B cell (primary cell): Measurements from ENCODE around the gene NKD2. TPM values are rescaled to one million over a fixed set of nuclear protein-coding genes. Genes with fewer than 3 reads are reported as not detected.

ENCODE experiments used
- ATAC-seq: fragments of 200-7000 bp; cut with Tn5 transposase; one replicate; pipeline ENCODE4 v1.10.0; 2021; ENCODE audit warnings: low read depth, mild to moderate bottlenecking, moderate number of reproducible peaks, moderate library complexity
- CTCF ChIA-PET: fragments of 350-600 bp; sonication (Branson Sonifier 250); formaldehyde crosslinking; loops from one replicate; lab custom pipeline; 2021; ENCODE audit warnings: antibody characterized with exemption, inconsistent platforms; lab: Charles Lee
- POLR2A ChIA-PET: fragments of 350-600 bp; sonication (Branson Sonifier 250); formaldehyde crosslinking; loops from one replicate; lab custom pipeline; 2021; ENCODE audit warnings: antibody characterized with exemption; lab: Charles Lee
- DNase-seq: peaks from one replicate; pipeline ENCODE4 v3.0.0; 2013
- H2AFZ ChIP-seq: 2 replicates; pipeline ENCODE4 v1.6.1; 2012; ENCODE audit warnings: mild to moderate bottlenecking, low read depth, low read length; ENCODE audit not compliant: insufficient read depth, poor library complexity, severe bottlenecking
- H3K27ac ChIP-seq, 2 donors: 1 replicate in 1 of 2; 2 replicates in 1 of 2; pipeline ENCODE4 v1.5.1; 2012 to 2013; ENCODE audit warnings: low read length in 2 of 2, mild to moderate bottlenecking in 2 of 2, moderate library complexity in 1 of 2
- H3K27me3 ChIP-seq, 4 experiments: fragments of 200-600 bp in 1 of 4; sonication (generic) in 1 of 4; replicated peaks in 1 of 4; 1 replicate in 2 of 4; 2 replicates in 2 of 4; pipeline versions ENCODE4 v1.6.1 to v1.7.0; 2013 to 2016; ENCODE audit warnings: low read length in 3 of 4, mild to moderate bottlenecking in 2 of 4, mixed read lengths in 1 of 4, moderate library complexity in 1 of 4; ENCODE audit not compliant: insufficient read depth in 4 of 4, control insufficient read depth in 3 of 4; ENCODE audit errors: control extremely low read depth in 1 of 4
- H3K36me3 ChIP-seq, 2 experiments: replicated peaks in 1 of 2; 1 replicate in 1 of 2; 2 replicates in 1 of 2; pipeline versions ENCODE4 v1.6.1 to v1.7.1; 2013; ENCODE audit warnings: low read length in 1 of 2; ENCODE audit not compliant: insufficient read depth in 2 of 2, control insufficient read depth in 1 of 2; ENCODE audit errors: control extremely low read depth in 1 of 2, extremely low read depth in 1 of 2
- H3K4me1 ChIP-seq, 2 donors: fragments of 200-600 bp in 1 of 2; sonication (generic) in 1 of 2; 1 replicate in 1 of 2; 2 replicates in 1 of 2; pipeline versions ENCODE4 v1.5.1 to v1.6.1; 2013 to 2017; ENCODE audit warnings: low read length in 2 of 2; ENCODE audit not compliant: control insufficient read depth in 2 of 2, insufficient read depth in 2 of 2
- H3K4me2 ChIP-seq: replicated peaks from 2 replicates; pipeline ENCODE3; 2012; ENCODE audit warnings: mild to moderate bottlenecking, low read depth, low read length; ENCODE audit not compliant: poor library complexity, severe bottlenecking
- H3K4me3 ChIP-seq, 5 experiments: fragments of 200-600 bp in 1 of 5; sonication (generic) in 1 of 5; 1 replicate in 3 of 5; 2 replicates in 2 of 5; pipeline versions ENCODE4 v1.5.1 to v1.7.0; 2011 to 2016; ENCODE audit warnings: low read length in 4 of 5, mild to moderate bottlenecking in 4 of 5, low read depth in 2 of 5, control low read depth in 1 of 5, moderate library complexity in 1 of 5; ENCODE audit not compliant: insufficient read depth in 1 of 5; ENCODE audit errors: control extremely low read depth in 1 of 5, extremely low read depth in 1 of 5
- H3K79me2 ChIP-seq: fragments of 200-600 bp; sonication (generic); one replicate; pipeline ENCODE4 v1.6.0; 2016; ENCODE audit warnings: low read length; ENCODE audit not compliant: control insufficient read depth, insufficient read depth
- H3K9ac ChIP-seq: fragments of 200-600 bp; sonication (generic); 2 replicates; pipeline ENCODE4 v1.6.1; 2017; ENCODE audit warnings: mild to moderate bottlenecking, low read length, moderate library complexity
- H3K9me3 ChIP-seq, 3 donors: one replicate each; pipeline versions ENCODE4 v1.6.1 to v1.7.1; 2013; ENCODE audit warnings: low read length in 2 of 3; ENCODE audit not compliant: control insufficient read depth in 2 of 3, insufficient read depth in 1 of 3; ENCODE audit errors: control extremely low read depth in 1 of 3
- H4K20me1 ChIP-seq: 2 replicates; pipeline ENCODE4 v1.6.0; 2012; ENCODE audit warnings: mild to moderate bottlenecking, low read length; ENCODE audit not compliant: insufficient read depth, control insufficient read depth, poor library complexity, severe bottlenecking
- H3K27ac Mint-ChIP-seq: one replicate; pipeline ENCODE4 v1.8.0; 2021; ENCODE audit warnings: mixed read lengths
- H3K27me3 Mint-ChIP-seq: one replicate; pipeline ENCODE4 v1.8.0; 2021; ENCODE audit warnings: mixed read lengths
- H3K4me1 Mint-ChIP-seq: one replicate; pipeline ENCODE4 v1.8.0; 2021; ENCODE audit warnings: mixed read lengths
- H3K4me3 Mint-ChIP-seq: one replicate; pipeline ENCODE4 v1.8.0; 2021; ENCODE audit warnings: mixed read lengths
- H3K9me3 Mint-ChIP-seq: one replicate; pipeline ENCODE4 v1.8.0; 2022; ENCODE audit warnings: mixed read lengths; ENCODE audit not compliant: insufficient read depth
- EZH2 ChIP-seq: IDR thresholded peaks from 2 replicates; pipeline ENCODE4 v1.6.1; 2012; ENCODE audit warnings: borderline replicate concordance, low read depth, mild to moderate bottlenecking, moderate library complexity, low read length; ENCODE audit not compliant: insufficient read depth, poor library complexity, severe bottlenecking
- WGBS: methylation state at CpG from one replicate; pipeline ENCODE4 v1.1.5; 2013; ENCODE audit warnings: missing lambda C conversion rate; ENCODE audit not compliant: insufficient coverage; 5-methylcytosine and 5-hydroxymethylcytosine counted together
- intact Hi-C: fragments of 100-400 bp; cut with micrococcal nuclease; formaldehyde crosslinking; loops from one replicate; pipeline ENCODE4 v1.10.0; 2022
- polyA plus RNA-seq: library from polyadenylated mRNA; depleted of rRNA; stranded (reverse); fragments of >200 nt; gene quantifications from 2 replicates; pipeline ENCODE4 v1.2.3, GENCODE V29; 2012
- total RNA-seq, 2 donors: library from RNA; stranded (reverse); fragments of 120-200 nt in 1 of 2; gene quantifications; 1 replicate in 1 of 2; 2 replicates in 1 of 2; pipeline versions ENCODE4 v1.2.3 to v1.2.4, GENCODE V29; 2013 to 2022
- TF ChIP-seq, protein P1 (sequence below): fragments of 200-600 bp; IDR thresholded peaks from one replicate; pipeline ENCODE4 v1.8.0; 2022; ENCODE audit warnings: antibody characterized with exemption, mild to moderate bottlenecking

Gene NKD2
- total and polyA plus RNA-seq, 2 donors (not counting 1 experiment from before 2014, with no cell fraction given): 0.12 to 0.34 TPM

DNA sequence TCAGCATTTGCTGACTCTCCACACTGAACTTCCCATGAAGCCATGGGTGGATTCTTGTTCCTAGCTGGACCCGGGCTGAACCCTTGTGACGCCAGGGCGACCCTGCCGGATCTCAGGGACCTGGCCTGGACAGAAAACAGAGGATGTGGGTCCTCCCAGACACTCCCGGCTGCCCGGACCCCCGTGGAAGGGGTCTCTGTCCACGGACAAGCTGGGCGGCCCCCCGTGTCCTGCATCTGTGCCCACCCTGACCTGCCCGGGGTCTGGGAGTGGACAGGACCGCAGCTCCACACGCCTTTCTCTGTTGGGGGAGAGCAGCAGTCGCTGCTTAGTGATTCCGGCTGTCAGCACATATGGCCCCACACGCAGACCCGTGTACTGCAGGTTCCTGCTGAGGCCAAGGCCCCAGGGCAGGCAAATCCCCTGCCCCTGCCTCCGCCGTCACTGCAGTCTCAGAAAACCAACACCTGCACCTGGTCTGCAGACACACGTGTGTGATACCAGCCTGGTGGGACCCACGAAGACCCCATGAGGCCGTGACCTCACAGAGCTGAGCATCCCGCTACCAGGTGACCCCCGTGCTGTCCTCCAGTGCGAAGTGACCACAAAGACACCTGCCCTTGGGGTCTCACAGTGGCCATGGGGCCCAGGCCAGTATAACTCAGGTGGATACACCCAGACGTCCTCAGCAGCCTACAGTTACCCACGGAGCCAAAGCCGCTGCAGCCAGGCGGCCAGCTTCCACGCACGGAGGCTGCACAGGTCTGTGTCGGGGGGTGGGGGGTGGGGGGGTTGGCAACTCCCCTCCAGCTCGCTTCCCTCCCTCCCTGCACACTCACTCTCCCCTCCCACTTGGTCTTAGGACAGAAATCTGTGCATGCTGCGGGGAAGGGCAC lies 50.6 kb downstream of the NKD2 start:
- no peaks in the 10 kb centered on the region for H3K27me3 Mint-ChIP-seq
- no peaks in the 10 kb centered on the region for H3K27me3 ChIP-seq
- no peak for DNase-seq
- intact Hi-C loops: no loop called here
- CTCF ChIA-PET: no interaction called here
- WGBS: 94% methylated on average over 27 of the region's 34 CpGs
- no peak for TF ChIP-seq EZH2
- TF ChIP-seq, protein P1, sequence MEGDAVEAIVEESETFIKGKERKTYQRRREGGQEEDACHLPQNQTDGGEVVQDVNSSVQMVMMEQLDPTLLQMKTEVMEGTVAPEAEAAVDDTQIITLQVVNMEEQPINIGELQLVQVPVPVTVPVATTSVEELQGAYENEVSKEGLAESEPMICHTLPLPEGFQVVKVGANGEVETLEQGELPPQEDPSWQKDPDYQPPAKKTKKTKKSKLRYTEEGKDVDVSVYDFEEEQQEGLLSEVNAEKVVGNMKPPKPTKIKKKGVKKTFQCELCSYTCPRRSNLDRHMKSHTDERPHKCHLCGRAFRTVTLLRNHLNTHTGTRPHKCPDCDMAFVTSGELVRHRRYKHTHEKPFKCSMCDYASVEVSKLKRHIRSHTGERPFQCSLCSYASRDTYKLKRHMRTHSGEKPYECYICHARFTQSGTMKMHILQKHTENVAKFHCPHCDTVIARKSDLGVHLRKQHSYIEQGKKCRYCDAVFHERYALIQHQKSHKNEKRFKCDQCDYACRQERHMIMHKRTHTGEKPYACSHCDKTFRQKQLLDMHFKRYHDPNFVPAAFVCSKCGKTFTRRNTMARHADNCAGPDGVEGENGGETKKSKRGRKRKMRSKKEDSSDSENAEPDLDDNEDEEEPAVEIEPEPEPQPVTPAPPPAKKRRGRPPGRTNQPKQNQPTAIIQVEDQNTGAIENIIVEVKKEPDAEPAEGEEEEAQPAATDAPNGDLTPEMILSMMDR: no peak
- no peak overlapping the region for H3K4me2 ChIP-seq
- H3K79me2 ChIP-seq: no peaks in the 10 kb centered on the region
- no peak overlapping the region for H2AFZ ChIP-seq
- no peaks in the 10 kb centered on the region for H3K4me1 Mint-ChIP-seq
- H3K36me3 ChIP-seq: no peaks in the 10 kb centered on the region
- H3K4me3 Mint-ChIP-seq: no peak overlapping the region
- H3K9me3 ChIP-seq: no peaks in the 10 kb centered on the region
- ATAC-seq: no peak
- POLR2A ChIA-PET: no interaction called here
- no peak overlapping the region for H3K9ac ChIP-seq
- H3K4me3 ChIP-seq: no peak overlapping the region
- H3K27ac Mint-ChIP-seq: no peak overlapping the region
- no peaks in the 10 kb centered on the region for H3K4me1 ChIP-seq
- no peak overlapping the region for H3K27ac ChIP-seq
- no peaks in the 10 kb centered on the region for H3K9me3 Mint-ChIP-seq
- no peaks in the 10 kb centered on the region for H4K20me1 ChIP-seq

DNA sequence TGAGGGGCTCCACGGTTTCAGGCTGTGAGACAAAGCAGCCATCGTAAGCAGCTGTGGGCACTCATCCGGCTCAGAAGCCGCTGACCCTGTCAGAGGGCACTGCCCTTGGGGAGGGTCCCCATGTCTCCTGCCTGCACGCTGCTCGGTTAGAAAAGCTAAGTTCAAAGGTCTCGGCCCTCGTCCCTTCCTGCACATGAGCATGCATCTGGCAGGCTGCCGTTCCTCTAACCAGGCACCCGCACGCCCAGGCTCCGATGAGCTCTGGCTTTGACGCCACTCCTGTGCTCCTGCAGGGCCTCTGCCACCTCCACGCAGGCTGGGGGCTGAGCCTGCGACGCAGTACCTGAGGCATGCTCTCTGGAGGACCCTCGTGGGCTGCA lies 51.3 kb downstream of the NKD2 start:
- WGBS: 89% methylated on average over 17 of the region's 17 CpGs
- H3K36me3 ChIP-seq: no peaks in the 10 kb centered on the region
- no peak for TF ChIP-seq EZH2
- TF ChIP-seq, protein P1: no peak
- H3K4me3 ChIP-seq: no peak overlapping the region
- no peaks in the 10 kb centered on the region for H3K4me1 ChIP-seq
- no peaks in the 10 kb centered on the region for H3K4me1 Mint-ChIP-seq
- no peak overlapping the region for H2AFZ ChIP-seq
- ChIA-PET CTCF (no interaction called here), POLR2A (no interaction called here)
- no peaks in the 10 kb centered on the region for H4K20me1 ChIP-seq
- no peak overlapping the region for H3K4me2 ChIP-seq
- H3K79me2 ChIP-seq: no peaks in the 10 kb centered on the region
- no peak overlapping the region for H3K4me3 Mint-ChIP-seq
- no peak overlapping the region for H3K27ac Mint-ChIP-seq
- no peaks in the 10 kb centered on the region for H3K27me3 ChIP-seq
- H3K9me3 ChIP-seq: no peaks in the 10 kb centered on the region
- ATAC-seq (no peak), DNase-seq (no peak)
- no peaks in the 10 kb centered on the region for H3K9me3 Mint-ChIP-seq
- no peaks in the 10 kb centered on the region for H3K27me3 Mint-ChIP-seq
- no peak overlapping the region for H3K27ac ChIP-seq
- intact Hi-C loops: no loop called here
- no peak overlapping the region for H3K9ac ChIP-seq
